Kidney (tissue), 14 donors: ENCODE measurements around the gene TSHZ2. TPM values are rescaled to one million over a fixed set of nuclear protein-coding genes. Genes with fewer than 3 reads are reported as not detected.

Experiments
- DNase-seq, 5 donors: peaks; one replicate each; pipeline ENCODE4 v3.0.0-alpha.2; 2013 to 2020
- FAIRE-seq: peaks from 2 replicates; lab custom pipeline; 2012; peaks lifted over from hg19 to GRCh38; lab: Jason Lieb, UNC
- H3K27ac ChIP-seq, 2 donors: one replicate each; pipeline ENCODE4 v1.7.0; 2013; ENCODE audit warnings: low read depth in 2 of 2, low read length in 2 of 2, inconsistent platforms in 1 of 2
- H3K27me3 ChIP-seq: one replicate; pipeline ENCODE4 v1.7.1; 2013; ENCODE audit warnings: low read length, inconsistent platforms; ENCODE audit not compliant: control insufficient read depth, insufficient read depth
- H3K36me3 ChIP-seq, 3 donors: one replicate each; pipeline versions ENCODE4 v1.7.0 to v1.7.1; 2013; ENCODE audit warnings: low read length in 3 of 3, control low read depth in 1 of 3, inconsistent platforms in 1 of 3; ENCODE audit not compliant: insufficient read depth in 3 of 3, control insufficient read depth in 2 of 3
- H3K4me1 ChIP-seq, 3 donors: one replicate each; pipeline versions ENCODE4 v1.7.0 to v1.7.1; 2013; ENCODE audit warnings: low read length in 3 of 3, inconsistent platforms in 1 of 3, low read depth in 1 of 3; ENCODE audit not compliant: control insufficient read depth in 2 of 3, insufficient read depth in 2 of 3
- H3K4me3 ChIP-seq, 3 donors: one replicate each; pipeline versions ENCODE4 v1.7.0 to v1.8.1; 2013; ENCODE audit warnings: low read length in 3 of 3, control low read depth in 1 of 3, inconsistent platforms in 1 of 3
- H3K9ac ChIP-seq, 3 donors: one replicate each; pipeline versions ENCODE4 v1.7.0 to v1.7.1; 2013; ENCODE audit warnings: low read length in 3 of 3, control low read depth in 1 of 3, inconsistent platforms in 1 of 3
- H3K9me3 ChIP-seq, 3 donors: one replicate each; pipeline versions ENCODE4 v1.7.0 to v1.7.1; 2013; ENCODE audit warnings: low read length in 3 of 3, control low read depth in 1 of 3, inconsistent platforms in 1 of 3; ENCODE audit not compliant: control insufficient read depth in 2 of 3, insufficient read depth in 1 of 3
- CTCF ChIP-seq: IDR thresholded peaks from 3 replicates; pipeline ENCODE4 v1.5.1; 2012; ENCODE audit warnings: mild to moderate bottlenecking, moderate library complexity, borderline replicate concordance; ENCODE audit not compliant: insufficient read depth; ENCODE audit errors: extremely low read depth
- intact Hi-C: fragments of 100-400 bp; cut with DNase I; formaldehyde crosslinking; loops from one replicate; pipeline ENCODE4 v1.11.1; 2022
- polyA plus RNA-seq: library from polyadenylated mRNA; stranded (reverse); fragments of 350-450 nt; fragmentation: Illumina TruSeq; extraction: RNeasy Lipid Tissue Mini Kit (QIAGEN cat#74804); gene quantifications from one replicate; pipeline ENCODE4 v1.2.3, GENCODE V29; 2014; ENCODE audit warnings: low read depth, low replicate concordance; ENCODE audit not compliant: insufficient read depth
- total RNA-seq: library from RNA; stranded (reverse); fragmentation: NEBNext Ultra II Directional; extraction: Animal tissue kit (Norgen Biotek cat#: 25700); gene quantifications from one replicate; pipeline ENCODE4 v1.2.1, GENCODE V29; 2021
- donor health status: control.
- donor health status: control.
- donor health status: control.
- donor health status: control.
- donor health status: control.
- donor health status: DM: yes; HTN: yes; CAD: no.
- donor health status: Normal renal cell carcinoma (clear cell type).

The TSHZ2 gene
- total and polyA plus RNA-seq, 2 donors from 2014 or later, result 0.86 to 15.5 TPM

DNA sequence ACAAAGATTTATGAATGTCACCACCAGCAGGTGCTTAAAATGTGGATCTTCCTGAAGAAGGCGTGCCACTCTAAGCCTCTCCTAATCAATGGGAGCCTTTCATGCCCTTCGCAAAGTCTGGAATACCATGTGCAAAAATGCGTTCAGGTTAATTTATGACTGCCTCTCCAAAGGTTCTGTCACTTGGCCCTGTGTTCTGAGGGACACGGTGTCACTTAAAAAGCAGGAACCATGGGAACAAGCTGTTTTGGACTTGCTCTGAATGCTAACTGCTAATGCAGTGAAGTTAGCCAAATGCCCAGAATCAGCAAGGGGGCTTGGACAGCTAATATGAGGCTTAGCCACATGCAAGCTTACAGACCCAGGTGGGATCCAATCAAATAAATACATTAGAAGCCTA, 250.3 kb downstream of the TSHZ2 start:
- H3K4me3 ChIP-seq, result no peak overlapping the region
- no peaks in the 10 kb centered on the region for H3K36me3 ChIP-seq
- no peak overlapping the region for H3K9ac ChIP-seq
- H3K4me1 ChIP-seq, result no peaks in the 10 kb centered on the region
- H3K27me3 ChIP-seq, result no peaks in the 10 kb centered on the region
- no peak for TF ChIP-seq CTCF
- FAIRE-seq (no peak), DNase-seq (no peak)
- H3K9me3 ChIP-seq, result no peaks in the 10 kb centered on the region
- no peak overlapping the region for H3K27ac ChIP-seq
- intact Hi-C loops, result no loop called here

DNA sequence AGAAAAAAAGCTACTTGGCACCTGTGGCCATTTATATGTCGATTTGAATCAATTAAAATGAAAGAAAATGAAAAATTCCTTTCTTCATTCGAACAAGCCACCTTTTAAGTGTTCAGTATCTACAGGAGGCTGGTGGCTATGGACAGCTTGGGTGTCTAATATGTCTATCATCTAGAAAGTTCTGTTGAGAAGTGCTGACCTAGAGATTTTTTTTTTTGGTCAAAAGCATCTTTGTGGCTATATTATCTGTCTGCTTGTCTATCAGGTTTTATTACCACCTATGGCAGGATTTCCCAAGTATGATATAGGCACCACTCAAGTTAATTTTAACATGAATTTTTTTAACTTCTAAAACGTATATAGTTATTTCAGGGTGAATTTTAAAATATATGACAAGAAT, 250.8 kb downstream of the TSHZ2 start:
- Histone ChIP-seq H3K36me3 (no peaks in the 10 kb centered on the region), H3K4me3 (no peak overlapping the region), H3K9me3 (no peaks in the 10 kb centered on the region), H3K27me3 (no peaks in the 10 kb centered on the region), H3K27ac (no peak overlapping the region), H3K4me1 (no peaks in the 10 kb centered on the region), H3K9ac (no peak overlapping the region)
- intact Hi-C loops, result no loop called here
- TF ChIP-seq CTCF, result no peak
- FAIRE-seq (no peak), DNase-seq (no peak)

DNA sequence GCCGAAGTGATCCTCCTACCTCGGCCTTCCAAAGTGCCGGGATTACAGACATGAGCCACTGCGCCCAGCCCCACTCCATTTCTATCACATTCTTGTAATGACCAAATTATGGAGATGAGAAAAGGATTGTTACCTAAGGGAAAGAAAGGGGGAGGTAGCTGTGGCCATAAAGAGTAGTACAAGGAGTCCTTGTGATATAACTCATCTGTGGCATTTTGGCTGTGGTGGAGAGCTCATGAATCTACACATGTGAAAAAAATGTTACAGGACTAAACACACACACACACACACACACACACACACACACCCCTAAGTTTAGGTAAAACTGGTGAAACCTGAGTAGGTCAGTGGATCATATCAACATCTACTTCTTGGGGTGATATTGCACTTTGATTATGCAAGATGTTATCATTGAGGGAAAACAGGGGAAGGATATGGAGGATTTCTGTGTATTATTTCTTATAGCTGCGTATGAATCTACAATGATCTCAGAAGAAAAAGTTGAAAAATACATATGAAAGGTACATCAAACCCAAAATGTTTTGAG, 251.5 kb downstream of the TSHZ2 start:
- H3K27ac ChIP-seq, result no peak overlapping the region
- H3K9me3 ChIP-seq, result no peaks in the 10 kb centered on the region
- no peak overlapping the region for H3K9ac ChIP-seq
- TF ChIP-seq CTCF, result no peak
- H3K27me3 ChIP-seq, result no peaks in the 10 kb centered on the region
- H3K36me3 ChIP-seq, result no peaks in the 10 kb centered on the region
- intact Hi-C loops, result no loop called here
- no peak for FAIRE-seq
- no peak overlapping the region for H3K4me3 ChIP-seq
- no peaks in the 10 kb centered on the region for H3K4me1 ChIP-seq
- no peak for DNase-seq

- DNase-seq, result no peak
- Histone ChIP-seq H3K4me1 (no peaks in the 10 kb centered on the region), H3K9ac (no peak overlapping the region), H3K27me3 (no peaks in the 10 kb centered on the region), H3K36me3 (no peaks in the 10 kb centered on the region), H3K9me3 (no peaks in the 10 kb centered on the region), H3K27ac (no peak overlapping the region), H3K4me3 (no peak overlapping the region)
- no peak for FAIRE-seq
- intact Hi-C loops, result no loop called here
- TF ChIP-seq CTCF, result no peak
These were observed 252.7 kb downstream of the TSHZ2 start for GRCh38 chr20:53224851-53225250.
